Middle frontal gyrus (tissue), 1 donor: ENCODE results near the gene CD164.

Experiments used
- DNase-seq: peaks from one replicate; pipeline ENCODE4 v3.0.0-alpha.2; 2015; ENCODE audit warnings: low spot score; ENCODE audit errors: extremely low spot score

The CD164 gene

DNA sequence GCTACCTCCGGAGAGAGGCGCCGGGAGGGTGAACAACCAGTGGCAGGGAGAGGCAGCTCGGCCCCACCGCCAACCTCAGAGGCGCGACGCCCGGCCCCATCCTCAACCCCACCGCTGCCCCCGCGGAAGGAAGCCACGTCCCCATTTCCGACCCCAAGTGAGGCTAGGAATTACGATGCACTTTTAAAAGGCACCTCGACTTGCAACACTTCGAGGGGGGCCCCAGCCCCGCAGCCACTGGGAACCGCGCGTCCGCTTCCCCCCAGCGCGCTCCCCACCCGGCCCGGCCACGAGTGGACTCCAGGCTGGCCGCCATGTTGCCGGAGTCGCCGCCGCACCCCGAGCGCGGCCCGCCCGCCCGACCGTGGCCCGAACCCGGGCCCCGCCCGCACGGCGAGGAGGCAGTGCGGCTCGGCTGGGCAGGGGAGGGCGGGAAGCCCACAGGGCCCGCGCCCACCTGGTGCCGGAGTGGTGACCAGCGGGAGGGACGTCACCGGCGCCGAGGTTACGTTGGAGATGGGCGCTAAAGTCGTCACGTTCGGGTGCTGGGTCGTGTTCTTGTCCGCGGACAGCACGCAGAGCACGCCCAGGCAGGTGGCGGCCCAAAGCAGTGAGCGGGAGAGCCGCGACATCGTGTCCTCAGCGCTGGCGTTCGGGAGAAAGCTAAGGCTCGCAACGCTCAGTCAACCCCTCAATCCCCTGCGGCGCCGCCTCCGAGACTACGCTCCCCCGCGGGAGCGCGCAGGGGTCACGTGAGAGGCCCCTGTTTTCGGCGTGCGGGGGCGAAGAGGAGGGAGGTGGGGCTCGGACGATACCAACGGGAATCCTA is at the start of gene CD164:
TSS of gene CD164 (minus strand) at position 721 of the 829 bp plus-strand sequence. CDS start at position 632, 89 bp downstream.
- peak; percentile 84 for DNase-seq

DNA sequence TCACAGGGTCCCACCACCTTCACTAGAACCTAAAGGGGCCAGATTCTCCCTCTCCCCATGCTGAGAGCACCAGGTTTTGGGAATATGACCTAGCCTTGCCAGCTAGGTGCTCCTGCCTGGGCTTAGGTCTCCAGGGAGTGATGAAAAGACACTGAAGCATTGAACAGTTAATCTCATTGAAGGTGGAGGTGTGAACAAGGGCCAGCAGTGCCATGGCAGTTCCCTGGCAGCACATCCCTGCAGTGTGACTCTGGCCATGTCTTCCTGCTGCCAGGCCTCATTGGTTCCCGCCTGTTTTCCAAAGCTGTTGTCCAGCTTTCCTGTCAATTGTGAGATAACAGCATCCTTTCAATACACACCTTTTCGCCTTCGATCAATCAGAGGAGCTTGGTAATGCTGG is 47.2 kb upstream of the CD164 start:
- DNase-seq: no peak

DNA sequence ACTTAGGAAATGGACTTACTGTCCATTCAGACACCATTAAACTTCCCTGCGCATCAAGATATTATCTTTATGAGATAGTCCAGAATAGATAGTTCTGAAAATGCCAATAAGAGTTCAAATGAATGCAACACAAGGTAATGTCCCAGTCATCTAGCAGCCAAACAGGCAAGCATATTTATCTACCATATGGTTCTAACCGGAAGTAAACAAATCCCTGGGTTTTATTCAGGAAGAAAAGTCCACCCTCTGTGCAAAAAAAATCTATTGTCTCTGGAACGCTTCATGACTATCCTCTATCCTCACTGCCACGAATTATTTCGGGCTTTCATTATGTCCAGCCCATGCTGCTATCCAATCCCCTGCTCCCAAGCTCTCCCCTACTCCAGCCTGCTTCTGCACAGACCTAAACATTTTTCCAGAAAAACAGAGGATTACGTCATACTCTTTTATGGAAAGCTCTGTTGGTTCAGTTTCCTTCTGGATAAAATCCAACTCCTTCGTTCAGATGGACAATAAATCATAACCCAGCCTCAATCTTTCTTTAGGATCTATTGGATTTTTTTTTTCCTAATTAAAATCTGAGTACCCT is 46.7 kb upstream of the CD164 start:
- no peak for DNase-seq

DNA sequence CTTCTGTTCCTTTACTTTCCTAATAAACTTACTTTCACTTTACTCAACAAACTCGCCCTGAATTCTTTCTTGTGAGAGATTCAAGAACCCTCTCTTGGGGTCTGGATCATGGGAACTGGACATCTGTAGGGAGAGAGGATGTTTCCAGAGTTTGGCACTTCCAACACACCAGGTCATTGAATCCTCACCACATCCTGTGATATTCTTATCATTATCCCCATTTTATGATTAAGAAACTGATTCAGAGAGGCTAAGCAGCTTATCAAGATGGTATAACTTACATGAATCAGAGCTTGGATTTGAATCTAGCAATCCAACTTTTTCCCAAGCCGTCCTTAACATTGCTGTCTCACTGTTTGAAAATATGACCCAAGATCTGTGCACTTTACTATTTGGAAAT is 42.7 kb upstream of the CD164 start:
- DNase-seq: no peak

GRCh38 chr6:109421184-109421583 is 38.9 kb upstream of the CD164 start:
- no peak for DNase-seq

DNA sequence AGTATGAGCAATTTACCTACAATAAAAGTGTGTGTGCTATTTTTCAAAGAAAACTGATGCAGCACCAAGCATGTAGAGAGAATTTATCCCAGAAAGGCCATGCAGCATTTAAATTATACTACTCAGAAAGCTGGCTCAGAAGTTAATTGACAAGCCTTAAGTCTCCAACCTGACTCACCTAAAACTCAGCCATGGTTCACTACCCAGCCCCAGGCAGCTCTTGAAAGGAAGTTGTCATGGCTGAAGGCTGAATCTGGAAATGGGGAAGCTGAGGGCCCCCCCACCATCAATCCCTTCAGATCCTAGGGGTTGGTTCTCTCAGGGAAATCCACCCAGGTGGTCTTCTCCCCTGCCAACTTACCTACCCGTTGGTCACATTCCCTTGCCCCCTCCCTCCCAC is 38.5 kb upstream of the CD164 start:
- DNase-seq: no peak

- no peak for DNase-seq
Measured at GRCh38 chr6:109417646-109418045, 35.4 kb upstream of the CD164 start.

DNA sequence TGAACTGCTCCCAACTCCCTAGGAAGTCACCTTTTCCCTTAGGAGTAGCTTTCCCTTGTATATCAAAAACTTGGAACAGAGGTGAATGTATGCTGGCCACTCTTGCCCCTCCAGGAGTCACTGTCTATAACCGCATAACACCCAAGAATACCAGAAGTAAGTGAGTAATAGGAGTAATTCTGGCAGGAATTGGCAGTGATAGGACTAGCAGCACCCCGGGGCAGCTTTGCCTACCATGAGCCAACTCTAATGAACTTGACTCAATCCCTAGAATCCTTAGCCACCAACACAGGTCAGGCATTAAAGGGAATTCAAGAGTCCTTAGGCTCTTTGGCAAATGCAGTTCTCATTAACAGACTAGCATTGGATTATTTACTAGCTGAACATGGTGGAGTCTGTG is 28.8 kb upstream of the CD164 start:
- DNase-seq: no peak

- DNase-seq: no peak
Measured at GRCh38 chr6:109406196-109406595, 23.9 kb upstream of the CD164 start.

GRCh38 chr6:109397020-109397419 is 14.8 kb upstream of the CD164 start:
- no peak for DNase-seq

DNA sequence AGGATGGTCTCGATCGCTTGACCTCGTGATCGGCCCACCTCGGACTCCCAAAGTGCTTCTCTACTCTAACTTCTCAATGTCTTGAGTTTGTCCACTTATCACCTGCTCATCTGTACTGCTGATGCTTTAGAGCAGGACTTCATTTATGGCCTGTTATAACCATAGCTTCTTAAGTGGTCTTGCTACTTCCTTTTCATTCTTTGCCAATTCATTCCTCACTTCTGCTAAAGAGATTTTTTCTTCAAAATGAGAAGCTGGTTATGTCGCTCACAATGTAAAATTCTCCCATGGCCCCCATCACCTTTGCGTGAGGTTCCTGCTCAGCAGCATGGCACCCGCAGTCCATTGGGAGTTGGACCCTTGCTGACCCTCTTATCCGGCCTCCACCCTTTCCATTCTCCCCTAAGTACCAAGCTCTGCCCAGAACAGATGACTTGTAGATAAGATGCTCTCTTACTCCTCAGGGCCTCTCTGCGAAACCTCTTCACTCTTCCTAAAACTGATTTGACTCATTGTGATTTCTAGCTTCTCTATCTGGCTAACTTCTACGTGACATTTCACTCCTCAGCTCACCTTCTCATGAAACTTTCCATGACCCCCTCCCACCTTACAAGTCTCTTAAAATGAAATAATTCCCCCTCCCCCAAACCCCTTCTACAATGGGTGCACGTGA is 13.9 kb upstream of the CD164 start:
- no peak for DNase-seq

GRCh38 chr6:109393886-109394281 is 11.6 kb upstream of the CD164 start:
- no peak for DNase-seq

DNA sequence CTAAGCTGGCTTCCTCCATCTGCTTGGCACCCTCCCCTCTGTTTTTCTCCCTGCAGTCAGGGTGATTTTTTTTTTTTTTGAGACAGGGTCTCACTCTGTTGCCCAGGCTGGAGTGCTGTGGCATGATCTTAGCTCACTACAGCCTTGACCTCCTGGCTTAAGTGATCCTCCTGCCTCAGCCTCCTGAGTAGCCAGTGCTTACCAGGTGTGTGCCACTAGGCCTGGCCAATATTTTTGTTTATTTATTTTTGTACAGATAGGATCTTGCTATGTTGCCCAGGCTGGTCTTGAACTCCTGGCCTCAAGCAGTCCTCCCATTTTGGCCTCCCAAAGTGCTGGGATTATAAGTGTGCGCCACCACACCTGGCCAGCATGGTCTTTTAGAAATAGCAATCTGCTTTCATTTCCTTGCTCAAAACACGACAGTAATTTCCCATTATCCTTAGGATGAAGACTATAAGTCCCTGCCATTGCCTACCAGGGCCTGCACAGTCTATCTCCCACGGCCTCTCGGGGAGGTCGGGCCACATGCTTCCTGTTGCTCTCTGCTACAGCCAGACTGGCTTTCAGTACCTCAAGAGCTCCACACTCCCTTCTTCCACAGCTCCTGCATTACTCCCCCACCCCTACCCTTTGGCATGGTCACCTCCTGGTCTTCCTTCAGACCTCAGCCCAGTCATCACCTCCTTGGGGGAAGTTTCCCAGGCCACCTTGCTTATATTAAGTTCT is 11.1 kb upstream of the CD164 start:
- DNase-seq: no peak

DNA sequence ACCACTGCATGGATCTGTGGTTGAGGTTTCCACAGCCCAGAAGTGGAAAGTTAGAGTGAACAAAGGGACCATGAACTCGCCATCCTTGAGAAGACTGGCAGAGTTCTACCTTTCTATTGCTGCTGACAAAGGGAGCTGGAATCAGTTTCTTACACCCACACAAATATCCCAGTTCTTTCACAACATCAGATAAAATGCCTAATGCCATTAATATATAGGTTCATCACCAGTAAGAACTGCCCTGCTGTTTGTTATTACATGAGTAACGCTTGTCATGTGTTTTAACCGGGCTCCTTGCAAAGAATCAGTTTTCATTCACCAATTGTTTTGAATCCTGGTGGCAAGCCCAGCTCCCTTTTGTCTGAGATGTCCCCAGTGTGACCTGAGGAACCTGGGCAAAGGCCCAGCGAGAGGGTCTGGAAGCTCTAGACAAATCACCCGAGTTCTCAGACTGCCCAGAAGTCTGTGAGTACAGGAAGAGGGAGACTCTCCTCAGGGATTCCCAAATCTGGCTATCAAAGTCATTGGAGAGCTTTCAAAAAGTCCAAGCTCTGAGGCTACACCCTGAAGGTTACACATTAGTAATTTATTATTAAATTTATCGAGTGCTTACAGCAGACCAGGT is 7.5 kb upstream of the CD164 start:
- no peak for DNase-seq

- no peak for DNase-seq
Measured at GRCh38 chr6:109388265-109388664, 6.0 kb upstream of the CD164 start.

GRCh38 chr6:109383438-109383940 is 1.2 kb upstream of the CD164 start:
- no peak for DNase-seq

- DNase-seq: peak; percentile 78
Measured at GRCh38 chr6:109382576-109383437, 540 bp upstream of the CD164 start.

DNA sequence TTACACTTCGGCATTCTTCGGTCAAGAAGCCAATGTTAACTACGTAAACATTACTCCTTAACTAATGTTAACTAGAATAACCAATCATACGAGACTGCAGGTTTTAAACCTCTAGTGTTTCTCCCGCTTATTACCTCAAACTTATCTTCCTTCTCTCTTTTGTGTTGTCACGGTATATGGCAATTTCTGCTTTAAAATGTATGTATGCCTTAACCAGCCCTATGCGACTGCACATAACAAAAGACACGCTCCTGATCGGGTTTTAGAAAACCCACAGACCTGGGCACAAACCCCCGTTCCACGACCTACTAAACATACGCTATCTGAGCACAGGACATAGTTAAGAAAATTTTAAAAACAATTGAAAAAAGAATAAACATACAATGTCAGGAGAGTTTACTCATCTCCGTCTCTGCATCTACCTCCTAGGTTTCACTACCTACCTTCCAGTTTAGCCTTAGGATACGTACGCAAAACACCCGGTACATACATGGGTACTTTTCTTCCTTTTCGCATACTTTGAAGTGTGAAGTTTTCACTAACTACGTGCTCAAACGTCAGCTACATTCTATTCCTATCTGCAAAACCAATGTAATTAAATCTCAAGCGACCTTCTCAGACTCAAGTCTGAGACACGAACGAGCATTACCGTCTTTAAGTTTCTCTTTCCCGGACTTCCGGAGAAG is 1.1 kb downstream of the CD164 start:
- no peak for DNase-seq

GRCh38 chr6:109379711-109380110 is 2.6 kb downstream of the CD164 start:
- DNase-seq: no peak

DNA sequence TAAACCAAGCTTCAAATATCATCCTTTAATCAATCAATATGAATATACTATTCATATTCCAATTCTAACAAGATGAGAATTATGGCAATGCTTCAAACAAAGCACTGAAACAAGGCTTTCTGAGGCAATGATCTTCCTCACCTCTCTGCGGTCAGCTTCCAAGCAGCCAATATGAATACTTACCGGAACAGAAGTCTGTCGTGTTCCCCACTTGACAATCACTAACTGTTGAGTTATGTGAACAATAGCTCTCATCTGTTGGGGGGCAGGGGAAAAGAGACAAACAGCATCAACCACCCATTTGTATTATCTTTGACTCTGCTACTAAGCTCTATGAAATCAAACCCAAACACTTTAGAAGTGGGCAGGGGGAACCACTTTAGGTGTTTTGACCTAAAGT is 4.5 kb downstream of the CD164 start:
- no peak for DNase-seq
